Stimulated activated CD4-positive, alpha-beta T cell treated with anti-CD3 and anti-CD28 coated beads, Interleukin-12 subunit alpha, Interleukin-12 subunit beta, amount 100 ng/mL, for 24 hours (primary cell): ENCODE results near the gene SNAPIN.
"Not testable (repeated sequence)": the region's sequence is repeated elsewhere in the genome, so short reads cannot be mapped to it uniquely, and the experiment has no call there.

Source experiments
- DNase-seq, 2 experiments: peaks; one replicate each; pipeline ENCODE4 v3.0.0-alpha.2; 2020; ENCODE audit warnings: low read depth in 2 of 2

Gene SNAPIN

GRCh38 chr1:153647346-153647714 is 11.2 kb upstream of the SNAPIN start:
- DNase-seq: no peak

GRCh38 chr1:153648000-153648643 is 10.4 kb upstream of the SNAPIN start:
- no peak for DNase-seq

- no peak for DNase-seq
Observed at GRCh38 chr1:153649137-153649862, 9.2 kb upstream of the SNAPIN start.

- DNase-seq: no peak
Observed at GRCh38 chr1:153649863-153650235, 8.7 kb upstream of the SNAPIN start.

GRCh38 chr1:153651771-153652170 is 6.7 kb upstream of the SNAPIN start:
- no peak for DNase-seq

- DNase-seq: no peak
Observed at GRCh38 chr1:153652805-153653500, 5.5 kb upstream of the SNAPIN start.

GRCh38 chr1:153655333-153655732 is 3.2 kb upstream of the SNAPIN start:
- no peak for DNase-seq

GRCh38 chr1:153659175-153659534 is 652 bp downstream of the SNAPIN start:
- no peak for DNase-seq

GRCh38 chr1:153659656-153660055 is 1.2 kb downstream of the SNAPIN start:
- DNase-seq: no peak

GRCh38 chr1:153661111-153661708 is 2.7 kb downstream of the SNAPIN start:
- DNase-seq: no peak

GRCh38 chr1:153662269-153662668 is 3.8 kb downstream of the SNAPIN start:
- no peak for DNase-seq

GRCh38 chr1:153663211-153663610 is 4.7 kb downstream of the SNAPIN start:
- no peak for DNase-seq

GRCh38 chr1:153667439-153667838 is 8.9 kb downstream of the SNAPIN start:
- DNase-seq: no peak

- DNase-seq: not testable (repeated sequence)
Observed at GRCh38 chr1:153668672-153669071, 10.2 kb downstream of the SNAPIN start.

- no peak for DNase-seq
Observed at GRCh38 chr1:153669606-153670005, 11.1 kb downstream of the SNAPIN start.

- DNase-seq: no peak
Observed at GRCh38 chr1:153670257-153670858, 11.9 kb downstream of the SNAPIN start.

- peak; percentile 94 to 97 for DNase-seq
Observed at GRCh38 chr1:153670859-153671627, 12.5 kb downstream of the SNAPIN start, which contains the start of gene ILF2. Gene ILF2 (minus strand): TSS chr1:153670993. CDS start chr1:153670922, 71 bp downstream.

GRCh38 chr1:153671628-153672353 is 13.3 kb downstream of the SNAPIN start:
- peak; percentile 37 to 48 for DNase-seq

- DNase-seq: no peak
Observed at GRCh38 chr1:153673511-153673910, 15.0 kb downstream of the SNAPIN start.

- DNase-seq: no peak
Observed at GRCh38 chr1:153677718-153678518, 19.4 kb downstream of the SNAPIN start.
